HL-60 (cell line): Measurements from ENCODE around the gene ADAM19.

Experiments
- DNase-seq, 2 experiments: peaks; one replicate each; pipeline ENCODE4 v3.0.0-alpha.2; 2010 to 2020; ENCODE audit warnings: low read depth in 1 of 2, low spot score in 1 of 2
- H3K27ac ChIP-seq: fragments of 250-450 bp; sonication (Bioruptor Pico); replicated peaks from 2 replicates; pipeline ENCODE4 v1.5.1; 2020; ENCODE audit warnings: mild to moderate bottlenecking, moderate library complexity
- H3K27me3 ChIP-seq: fragments of 250-450 bp; sonication (Bioruptor Pico); 2 replicates; pipeline ENCODE4 v1.5.1; 2021; ENCODE audit warnings: mild to moderate bottlenecking, moderate library complexity; ENCODE audit not compliant: insufficient read depth, poor library complexity, severe bottlenecking
- H3K4me3 ChIP-seq: replicated peaks from 2 replicates; pipeline ENCODE4 v1.5.1; 2011; ENCODE audit warnings: mild to moderate bottlenecking, control low read depth, low read length; ENCODE audit not compliant: insufficient read depth
- GABPA ChIP-seq: IDR thresholded peaks from 2 replicates; pipeline ENCODE4 v1.6.1; 2012; ENCODE audit warnings: low read depth
- POLR2AphosphoS5 ChIP-seq: IDR thresholded peaks from 2 replicates; pipeline ENCODE4 v1.6.1; 2012; ENCODE audit warnings: low read depth
- REST ChIP-seq: IDR thresholded peaks from 2 replicates; pipeline ENCODE4 v1.6.1; 2012; ENCODE audit warnings: low read depth; ENCODE audit not compliant: insufficient replicate concordance
- SPI1 ChIP-seq: IDR thresholded peaks from 2 replicates; pipeline ENCODE4 v1.6.1; 2012; ENCODE audit warnings: low read depth, mild to moderate bottlenecking, borderline replicate concordance
- TF ChIP-seq, protein P1 (sequence below): IDR thresholded peaks from one replicate; pipeline ENCODE4 v1.5.1; 2011; ENCODE audit warnings: low read length, control low read depth, inconsistent platforms; ENCODE audit not compliant: insufficient read depth

Gene ADAM19

DNA sequence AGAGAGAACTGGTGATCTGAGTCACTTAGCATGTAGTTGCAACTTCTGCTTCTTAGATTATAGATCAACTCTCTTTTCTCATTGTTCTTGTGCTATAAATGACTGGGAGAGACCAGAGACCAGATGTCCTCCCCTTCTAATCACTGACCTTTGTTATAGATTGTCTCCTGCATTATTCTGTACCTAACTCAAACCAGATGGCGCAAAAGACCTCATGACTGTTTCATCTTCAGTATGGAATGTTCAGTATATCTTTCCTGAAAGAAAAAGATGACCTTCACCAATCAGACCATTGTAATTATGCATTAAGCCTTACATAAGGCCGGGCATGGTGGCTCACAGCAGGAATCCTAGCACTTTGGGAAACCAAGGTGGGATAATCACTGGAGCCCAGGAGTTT is 30.5 kb upstream of the ADAM19 start:
- no peak for DNase-seq
- Histone ChIP-seq H3K4me3 (no peak overlapping the region), H3K27me3 (no peaks in the 10 kb centered on the region), H3K27ac (no peak overlapping the region)
- TF ChIP-seq REST (no peak), GABPA (no peak), SPI1 (no peak)
- TF ChIP-seq, protein P1, sequence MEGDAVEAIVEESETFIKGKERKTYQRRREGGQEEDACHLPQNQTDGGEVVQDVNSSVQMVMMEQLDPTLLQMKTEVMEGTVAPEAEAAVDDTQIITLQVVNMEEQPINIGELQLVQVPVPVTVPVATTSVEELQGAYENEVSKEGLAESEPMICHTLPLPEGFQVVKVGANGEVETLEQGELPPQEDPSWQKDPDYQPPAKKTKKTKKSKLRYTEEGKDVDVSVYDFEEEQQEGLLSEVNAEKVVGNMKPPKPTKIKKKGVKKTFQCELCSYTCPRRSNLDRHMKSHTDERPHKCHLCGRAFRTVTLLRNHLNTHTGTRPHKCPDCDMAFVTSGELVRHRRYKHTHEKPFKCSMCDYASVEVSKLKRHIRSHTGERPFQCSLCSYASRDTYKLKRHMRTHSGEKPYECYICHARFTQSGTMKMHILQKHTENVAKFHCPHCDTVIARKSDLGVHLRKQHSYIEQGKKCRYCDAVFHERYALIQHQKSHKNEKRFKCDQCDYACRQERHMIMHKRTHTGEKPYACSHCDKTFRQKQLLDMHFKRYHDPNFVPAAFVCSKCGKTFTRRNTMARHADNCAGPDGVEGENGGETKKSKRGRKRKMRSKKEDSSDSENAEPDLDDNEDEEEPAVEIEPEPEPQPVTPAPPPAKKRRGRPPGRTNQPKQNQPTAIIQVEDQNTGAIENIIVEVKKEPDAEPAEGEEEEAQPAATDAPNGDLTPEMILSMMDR: no peak

GRCh38 chr5:157603333-157604190 is 28.0 kb upstream of the ADAM19 start:
- H3K4me3 ChIP-seq: no peak overlapping the region
- H3K27ac ChIP-seq: no peak overlapping the region
- DNase-seq: peak; percentile 10 to 70
- no peak for TF ChIP-seq GABPA
- no peak for TF ChIP-seq REST
- no peak for TF ChIP-seq SPI1
- no peak for TF ChIP-seq POLR2AphosphoS5
- TF ChIP-seq, protein P1: no peak
- no peaks in the 10 kb centered on the region for H3K27me3 ChIP-seq

GRCh38 chr5:157602505-157602904 is 26.9 kb upstream of the ADAM19 start:
- no peak overlapping the region for H3K27ac ChIP-seq
- no peaks in the 10 kb centered on the region for H3K27me3 ChIP-seq
- no peak overlapping the region for H3K4me3 ChIP-seq
- TF ChIP-seq POLR2AphosphoS5 (no peak), GABPA (no peak), REST (no peak), SPI1 (no peak)
- TF ChIP-seq, protein P1: no peak
- DNase-seq: no peak
